HCT116 (cell line): ENCODE data around the gene ZNF331. TPM values are rescaled to one million over a fixed set of nuclear protein-coding genes. Genes with fewer than 3 reads are reported as not detected.

ENCODE experiments used
- ATAC-seq: fragments of 200-7000 bp; cut with Tn5 transposase; 2 replicates; pipeline ENCODE4 v1.9.1; 2020; ENCODE audit warnings: mild to moderate bottlenecking, moderate library complexity
- BruUV-seq: library from RNA; stranded (reverse); fragments of 400-500 nt; replicated peaks from 2 replicates; lab custom pipeline; 2021; lab: Mats Ljungman, UMichigan
- CTCF ChIA-PET: fragments of 300-600 bp; sonication (Branson Sonifier 250); formaldehyde crosslinking; loops from one replicate; lab custom pipeline; 2021; ENCODE audit warnings: antibody characterized with exemption; lab: Charles Lee
- POLR2A ChIA-PET: fragments of 300-600, 350-600 bp; sonication (Branson Sonifier 250); formaldehyde crosslinking; loops from one replicate; lab custom pipeline; 2021; ENCODE audit warnings: antibody characterized with exemption; lab: Charles Lee
- RAD21 ChIA-PET, 2 experiments: fragments of 300-600 bp; sonication (Branson Sonifier 250); formaldehyde crosslinking; loops; one replicate each; lab custom pipeline; 2023; ENCODE audit warnings: low total read pairs in 2 of 2; ENCODE audit not compliant: uncharacterized antibody in 2 of 2, unreplicated experiment in 2 of 2, low non-redundant PET in 1 of 2; lab: Charles Lee
- DNase-seq: peaks from one replicate; pipeline ENCODE4 v3.0.0-alpha.2; 2010; ENCODE audit warnings: low read depth, low spot score
- H2AFZ ChIP-seq: fragments of 200-600 bp; shearing (Covaris generic), sonication (generic); 2 replicates; pipeline ENCODE4 v1.6.1; 2017; ENCODE audit warnings: low read depth, mixed run types, mixed read lengths, antibody characterized with exemption, low read length; ENCODE audit not compliant: poor library complexity, severe bottlenecking
- H3K27ac ChIP-seq: 2 replicates; pipeline ENCODE4 v1.5.1; 2012; ENCODE audit warnings: low read depth, low read length
- H3K27me3 ChIP-seq: fragments of 200-600 bp; sonication (generic); 2 replicates; pipeline ENCODE4 v1.6.1; 2016; ENCODE audit warnings: mixed run types, low read length, mixed read lengths; ENCODE audit not compliant: insufficient read depth
- H3K36me3 ChIP-seq, 2 experiments: fragments of 200-500 bp in 1 of 2; fragments of 200-600 bp in 1 of 2; sonication (Bioruptor generic) in 1 of 2; sonication (generic) in 1 of 2; 2 replicates each; pipeline versions ENCODE4 v1.5.1 to v1.6.1; 2014 to 2016; ENCODE audit warnings: low read length in 2 of 2, inconsistent platforms in 1 of 2, mixed read lengths in 1 of 2, mixed run types in 1 of 2; ENCODE audit not compliant: insufficient read depth in 2 of 2, control insufficient read depth in 1 of 2
- H3K4me1 ChIP-seq, 2 experiments: fragments of 200-600 bp in 1 of 2; sonication (generic) in 1 of 2; 2 replicates each; pipeline versions ENCODE4 v1.5.1 to v1.6.1; 2012 to 2017; ENCODE audit warnings: low read length in 2 of 2, inconsistent platforms in 1 of 2, mild to moderate bottlenecking in 1 of 2, mixed read lengths in 1 of 2, mixed run types in 1 of 2, moderate library complexity in 1 of 2; ENCODE audit not compliant: insufficient read depth in 2 of 2, control insufficient read depth in 1 of 2
- H3K4me2 ChIP-seq: fragments of 200-600 bp; sonication (generic); 2 replicates; pipeline ENCODE4 v1.6.1; 2017; ENCODE audit warnings: mixed run types, low read length, mixed read lengths
- H3K4me3 ChIP-seq, 2 experiments: fragments of 200-600 bp in 1 of 2; sonication (generic) in 1 of 2; replicated peaks in 1 of 2; 2 replicates each; pipeline ENCODE4 v1.5.1; 2011 to 2016; ENCODE audit warnings: low read length in 2 of 2, control low read depth in 1 of 2, low read depth in 1 of 2, mild to moderate bottlenecking in 1 of 2, mixed read lengths in 1 of 2, mixed run types in 1 of 2
- H3K79me2 ChIP-seq: fragments of 200-600 bp; sonication (generic); 2 replicates; pipeline ENCODE4 v1.6.1; 2017; ENCODE audit warnings: mild to moderate bottlenecking, mixed run types, low read length, moderate library complexity, mixed read lengths; ENCODE audit not compliant: insufficient read depth
- H3K9ac ChIP-seq: fragments of 200-600 bp; sonication (generic); 2 replicates; pipeline ENCODE4 v1.6.1; 2016; ENCODE audit warnings: low read length, mixed read lengths
- H3K9me2 ChIP-seq: fragments of 200-600 bp; sonication (generic), shearing (Covaris generic); 2 replicates; pipeline ENCODE4 v1.6.1; 2017; ENCODE audit warnings: mixed run types, mild to moderate bottlenecking, moderate library complexity; ENCODE audit not compliant: insufficient read depth
- H3K9me3 ChIP-seq, 2 experiments: fragments of 200-500 bp in 1 of 2; fragments of 200-600 bp in 1 of 2; sonication (Bioruptor generic) in 1 of 2; sonication (generic) in 1 of 2; 2 replicates each; pipeline ENCODE4 v1.6.1; 2014 to 2017; ENCODE audit warnings: low read length in 2 of 2, mixed read lengths in 2 of 2, inconsistent platforms in 1 of 2, low read depth in 1 of 2, mild to moderate bottlenecking in 1 of 2, mixed run types in 1 of 2, moderate library complexity in 1 of 2; ENCODE audit not compliant: control insufficient read depth in 1 of 2, insufficient read depth in 1 of 2
- H4K20me1 ChIP-seq: fragments of 200-600 bp; sonication (generic), shearing (Covaris generic); 2 replicates; pipeline ENCODE4 v1.6.1; 2017; ENCODE audit warnings: mixed run types, mild to moderate bottlenecking, moderate library complexity; ENCODE audit not compliant: insufficient read depth
- CEBPB ChIP-seq: IDR thresholded peaks from 2 replicates; pipeline ENCODE4 v1.6.1; 2012; ENCODE audit warnings: low read depth
- CTCF ChIP-seq, 3 experiments: fragments of 200-600 bp in 1 of 3; sonication (generic) in 1 of 3; IDR thresholded peaks in 2 of 3; conservative IDR thresholded peaks in 1 of 3; 2 replicates each; pipeline ENCODE4 v1.5.1; 2012 to 2017; ENCODE audit warnings: low read depth in 2 of 3, low read length in 2 of 3, antibody characterized with exemption in 1 of 3, borderline replicate concordance in 1 of 3, control low read depth in 1 of 3, mild to moderate bottlenecking in 1 of 3, mixed read lengths in 1 of 3, mixed run types in 1 of 3, moderate library complexity in 1 of 3; ENCODE audit not compliant: insufficient read depth in 1 of 3
- EGR1 ChIP-seq: IDR thresholded peaks from 2 replicates; pipeline ENCODE4 v1.6.1; 2012; ENCODE audit warnings: low read depth
- ELF1 ChIP-seq: IDR thresholded peaks from 2 replicates; pipeline ENCODE4 v1.6.1; 2012; ENCODE audit warnings: low read depth, borderline replicate concordance
- EZH2phosphoT487 ChIP-seq: fragments of 200-600 bp; IDR thresholded peaks from 2 replicates; pipeline ENCODE4 v1.6.1; 2018; ENCODE audit warnings: antibody characterized with exemption, borderline replicate concordance
- FOSL1 ChIP-seq: IDR thresholded peaks from 2 replicates; pipeline ENCODE4 v1.6.1; 2012; ENCODE audit warnings: low read depth
- MAX ChIP-seq: IDR thresholded peaks from 2 replicates; pipeline ENCODE4 v1.6.1; 2012
- RAD21 ChIP-seq: IDR thresholded peaks from 2 replicates; pipeline ENCODE4 v1.6.1; 2012; ENCODE audit warnings: low read depth, mild to moderate bottlenecking
- SIN3A ChIP-seq: IDR thresholded peaks from 2 replicates; pipeline ENCODE4 v1.6.1; 2012; ENCODE audit warnings: low read depth
- SP1 ChIP-seq: IDR thresholded peaks from 2 replicates; pipeline ENCODE4 v1.6.1; 2012; ENCODE audit warnings: low read depth
- SRF ChIP-seq: IDR thresholded peaks from 2 replicates; pipeline ENCODE4 v1.6.1; 2012; ENCODE audit warnings: low read depth
- TCF7L2 ChIP-seq: IDR thresholded peaks from 2 replicates; pipeline ENCODE4 v1.7.0; 2011; ENCODE audit warnings: borderline replicate concordance, inconsistent platforms; ENCODE audit not compliant: insufficient read depth, insufficient read length; ENCODE audit errors: extremely low read depth
- ZFX ChIP-seq: fragments of 450-650 bp; IDR thresholded peaks from 2 replicates; pipeline ENCODE4 v1.6.1; 2017
- intact Hi-C: fragments of 100-400 bp; cut with micrococcal nuclease; formaldehyde crosslinking; loops from 2 replicates; pipeline ENCODE4 v1.10.0; 2022
- total RNA-seq: library from RNA; stranded (reverse); gene quantifications from one replicate; pipeline ENCODE4 v1.2.1, GENCODE V29; 2021; ENCODE audit not compliant: unreplicated experiment
- TF ChIP-seq, protein P1 (sequence below): IDR thresholded peaks from 2 replicates; pipeline ENCODE4 v1.6.1; 2011; ENCODE audit warnings: mild to moderate bottlenecking, low read length, moderate library complexity; ENCODE audit not compliant: insufficient replicate concordance; ENCODE audit errors: extremely low read depth
- TF ChIP-seq, protein P2 (sequence below): IDR thresholded peaks from 2 replicates; pipeline ENCODE4 v1.6.1; 2012

ZNF331 gene
- total RNA-seq, 1 experiment from 2014 or later = 0.59 TPM

DNA sequence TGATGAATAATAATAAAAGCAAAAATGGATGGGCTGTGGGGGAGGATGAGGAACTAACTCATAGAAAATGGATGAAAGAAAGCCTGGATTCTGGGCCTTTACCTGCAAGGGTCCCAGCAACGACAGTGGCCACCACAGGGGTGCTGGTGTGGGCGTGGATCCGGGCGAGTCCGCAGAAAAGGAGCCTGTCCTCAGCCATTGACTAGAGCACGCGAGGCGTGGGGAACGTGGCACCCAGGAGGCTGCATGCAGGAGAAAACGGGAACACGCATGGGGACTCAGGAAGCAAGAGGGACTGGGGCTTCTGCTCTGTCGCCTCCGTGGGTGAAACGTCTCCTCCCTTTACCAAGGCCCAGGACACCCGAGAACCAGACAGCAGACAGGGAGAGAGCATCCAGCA, 68.1 kb downstream of the ZNF331 start:
- no peak for TF ChIP-seq EGR1
- TF ChIP-seq SRF = no peak
- TF ChIP-seq SP1 = no peak
- no peak for TF ChIP-seq CEBPB
- TF ChIP-seq EZH2phosphoT487 = no peak
- no peak for TF ChIP-seq CTCF (IDR thresholded peaks at IDR 0.05 in 2 of 3, conservative IDR thresholded peaks at IDR 0.05 in 1 of 3; ENCODE audit: borderline replicate concordance in 1 of 3, insufficient read depth in 1 of 3, low read depth in 2 of 3, low read length in 2 of 3)
- no peak for TF ChIP-seq TCF7L2
- no peak for TF ChIP-seq RAD21
- no peak for TF ChIP-seq MAX
- no peak for TF ChIP-seq ZFX
- TF ChIP-seq, protein P1, sequence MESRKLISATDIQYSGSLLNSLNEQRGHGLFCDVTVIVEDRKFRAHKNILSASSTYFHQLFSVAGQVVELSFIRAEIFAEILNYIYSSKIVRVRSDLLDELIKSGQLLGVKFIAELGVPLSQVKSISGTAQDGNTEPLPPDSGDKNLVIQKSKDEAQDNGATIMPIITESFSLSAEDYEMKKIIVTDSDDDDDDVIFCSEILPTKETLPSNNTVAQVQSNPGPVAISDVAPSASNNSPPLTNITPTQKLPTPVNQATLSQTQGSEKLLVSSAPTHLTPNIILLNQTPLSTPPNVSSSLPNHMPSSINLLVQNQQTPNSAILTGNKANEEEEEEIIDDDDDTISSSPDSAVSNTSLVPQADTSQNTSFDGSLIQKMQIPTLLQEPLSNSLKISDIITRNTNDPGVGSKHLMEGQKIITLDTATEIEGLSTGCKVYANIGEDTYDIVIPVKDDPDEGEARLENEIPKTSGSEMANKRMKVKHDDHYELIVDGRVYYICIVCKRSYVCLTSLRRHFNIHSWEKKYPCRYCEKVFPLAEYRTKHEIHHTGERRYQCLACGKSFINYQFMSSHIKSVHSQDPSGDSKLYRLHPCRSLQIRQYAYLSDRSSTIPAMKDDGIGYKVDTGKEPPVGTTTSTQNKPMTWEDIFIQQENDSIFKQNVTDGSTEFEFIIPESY = no peak
- TF ChIP-seq FOSL1 = no peak
- no peak for TF ChIP-seq SIN3A
- TF ChIP-seq, protein P2, sequence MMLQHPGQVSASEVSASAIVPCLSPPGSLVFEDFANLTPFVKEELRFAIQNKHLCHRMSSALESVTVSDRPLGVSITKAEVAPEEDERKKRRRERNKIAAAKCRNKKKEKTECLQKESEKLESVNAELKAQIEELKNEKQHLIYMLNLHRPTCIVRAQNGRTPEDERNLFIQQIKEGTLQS = no peak
- TF ChIP-seq ELF1 = no peak
- ChIA-PET CTCF (no interaction called here), RAD21 (no interaction called here), POLR2A (no interaction called here)
- no TSS peak for BruUV-seq
- Histone ChIP-seq H3K36me3 (no peaks in the 10 kb centered on the region), H2AFZ (no peak overlapping the region), H3K4me3 (no peak overlapping the region), H3K27me3 (no peaks in the 10 kb centered on the region), H3K4me2 (no peak overlapping the region), H3K79me2 (no peaks in the 10 kb centered on the region), H3K4me1 (no peaks in the 10 kb centered on the region), H4K20me1 (no peaks in the 10 kb centered on the region), H3K9me2 (no peaks in the 10 kb centered on the region), H3K9ac (no peak overlapping the region), H3K9me3 (peaks cover 0 to 5% of the 10 kb centered on the region in 2 experiments; a peak in 2 of 4 replicates), H3K27ac (no peak overlapping the region)
- ATAC-seq (no peak), DNase-seq (no peak)
- intact Hi-C loops = no loop called here
